HG03565 (cell line): ENCODE measurements around the gene ARHGEF1.
"Not testable (repeated sequence)": the region's sequence is repeated elsewhere in the genome, so short reads cannot be mapped to it uniquely, and the experiment has no call there.

Experiments used
- ATAC-seq: cut with Tn5 transposase; IDR thresholded peaks from one replicate; pipeline ENCODE4 v1.9.1; 2021; ENCODE audit warnings: mild to moderate bottlenecking, moderate library complexity; ENCODE audit not compliant: unreplicated experiment

The ARHGEF1 gene

DNA sequence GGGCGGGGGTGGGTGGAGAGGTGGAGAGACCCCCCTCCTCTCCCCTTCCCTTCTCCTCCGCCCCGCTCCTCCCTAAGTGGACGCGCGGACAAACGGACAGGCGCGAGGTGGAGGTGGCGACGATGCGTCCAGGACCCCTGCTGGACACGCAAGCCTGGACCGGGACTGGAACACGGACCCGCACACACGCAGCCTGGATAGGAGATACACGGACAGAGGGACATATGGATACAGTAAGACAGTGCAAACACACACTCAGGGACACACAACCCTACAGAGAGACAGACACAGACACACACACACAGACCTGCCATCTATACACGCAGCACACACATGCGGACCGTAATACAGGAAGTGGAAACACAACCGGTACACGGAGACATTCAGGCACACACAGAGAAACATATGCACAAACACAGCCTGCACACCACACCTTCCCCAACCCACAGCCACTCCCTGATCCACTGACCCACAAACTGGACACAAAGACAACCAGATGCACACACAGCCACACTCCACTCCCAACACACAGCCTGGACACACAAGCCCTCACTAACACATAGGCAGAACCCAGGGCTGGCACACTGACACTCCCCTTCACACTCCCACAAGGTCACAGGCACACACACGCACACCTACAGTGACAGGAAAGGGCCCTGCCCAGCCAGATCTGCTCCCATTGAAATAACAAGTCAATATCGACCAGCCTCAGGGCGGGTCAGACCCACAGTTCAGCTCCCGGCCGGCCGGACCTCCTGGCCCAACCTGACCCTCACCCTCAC is 46.0 kb downstream of the ARHGEF1 start:
- ATAC-seq = no peak

DNA sequence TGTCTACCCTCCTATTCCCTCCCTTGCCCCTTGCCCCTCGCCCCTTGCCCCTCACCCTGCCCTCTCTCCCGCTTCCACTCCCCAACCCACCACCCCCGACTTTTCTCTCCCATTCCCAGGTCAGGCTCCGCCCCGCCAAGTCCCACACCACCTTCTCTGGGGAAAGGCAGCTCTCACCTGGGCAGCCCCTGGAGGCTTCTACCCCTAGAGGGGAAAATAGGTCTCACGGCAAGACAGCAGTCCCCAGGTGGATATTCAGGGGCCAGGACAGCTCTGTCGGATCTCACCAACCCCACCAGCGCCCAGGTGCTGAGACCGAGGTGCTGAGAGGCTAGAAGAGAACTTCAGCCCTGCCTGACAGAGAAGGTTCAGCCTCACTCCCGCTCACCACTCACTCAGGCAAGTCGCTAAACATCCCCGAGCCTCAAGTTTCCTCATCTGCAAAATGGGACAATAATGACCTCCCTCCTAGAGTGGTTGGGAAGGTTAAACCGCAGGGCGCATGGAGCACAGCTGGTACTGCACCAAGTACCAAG is 46.6 kb downstream of the ARHGEF1 start:
- ATAC-seq = no peak

DNA sequence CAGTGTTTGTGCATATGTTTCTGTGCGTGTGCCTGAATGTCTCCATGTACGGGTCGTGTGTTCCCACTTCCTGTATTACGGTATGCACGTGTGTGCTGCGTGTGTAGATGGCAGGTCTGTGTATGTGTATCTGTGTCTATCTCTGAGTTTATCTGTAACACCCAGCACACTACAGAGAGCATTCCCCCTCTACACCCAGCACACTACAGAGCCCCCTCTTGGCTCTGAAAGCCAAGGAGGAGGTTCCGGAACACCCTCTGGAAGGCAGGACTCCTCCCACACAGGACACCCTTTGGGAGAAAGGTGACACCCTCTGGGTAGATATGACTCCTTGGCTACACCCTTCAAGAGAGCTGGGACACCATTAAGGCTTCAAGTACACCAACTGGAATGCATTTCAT is 47.3 kb downstream of the ARHGEF1 start:
- no peak for ATAC-seq

DNA sequence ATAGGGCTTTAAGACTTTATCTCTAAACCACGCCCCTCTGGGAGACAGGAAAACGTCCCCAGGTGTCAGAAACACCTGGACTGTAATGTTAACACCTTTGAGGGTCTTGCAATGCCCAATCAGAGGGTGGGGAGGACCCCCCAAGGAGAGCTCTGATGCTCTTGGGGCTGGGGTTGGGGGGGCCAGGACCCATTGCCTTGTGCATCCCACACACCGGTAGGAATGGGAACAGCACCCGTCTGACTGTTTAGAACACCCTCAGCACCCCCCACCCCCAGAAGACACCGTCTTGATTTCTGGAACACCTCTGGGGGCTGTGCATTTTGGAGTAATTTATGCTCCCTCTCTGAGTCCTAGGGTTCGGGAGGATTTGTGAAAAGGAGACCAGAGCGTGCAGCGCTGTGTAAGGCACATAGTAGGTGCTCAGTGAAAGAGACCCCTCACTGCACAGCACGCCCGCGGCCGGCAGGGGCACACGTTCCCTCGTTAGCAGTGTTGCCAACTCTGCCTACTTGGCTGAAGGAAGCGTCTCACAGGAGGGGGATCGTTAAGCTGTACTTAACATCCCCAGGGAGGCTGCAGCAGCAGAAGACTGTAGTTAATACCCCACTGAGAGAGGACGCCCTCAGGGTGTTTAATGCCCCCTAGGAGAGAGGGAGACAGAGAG is 48.1 kb downstream of the ARHGEF1 start:
- no peak for ATAC-seq

DNA sequence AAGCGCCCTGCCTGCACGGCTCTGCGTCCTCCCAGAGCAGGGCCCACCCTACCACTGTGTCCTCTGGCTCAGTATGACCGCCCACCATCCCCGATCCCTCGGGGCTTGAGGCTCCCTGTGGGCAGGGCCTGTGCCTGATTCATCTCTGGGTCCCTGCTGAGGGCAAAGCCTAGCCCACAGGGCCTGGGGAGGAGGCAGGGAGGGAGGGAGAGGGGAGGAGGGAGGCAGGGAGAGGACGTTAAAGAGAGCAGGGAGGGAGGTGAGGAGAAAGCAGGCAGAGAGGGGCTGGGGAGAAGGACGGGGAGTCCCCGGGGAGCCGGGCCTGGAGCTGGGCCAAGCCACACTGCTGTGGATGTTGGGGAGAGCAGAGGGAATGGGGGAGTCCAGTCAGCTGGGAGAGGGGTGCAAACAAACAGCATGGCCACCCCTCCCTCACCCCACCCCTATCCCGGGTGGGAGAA is 49.3 kb downstream of the ARHGEF1 start:
- ATAC-seq = no peak

DNA sequence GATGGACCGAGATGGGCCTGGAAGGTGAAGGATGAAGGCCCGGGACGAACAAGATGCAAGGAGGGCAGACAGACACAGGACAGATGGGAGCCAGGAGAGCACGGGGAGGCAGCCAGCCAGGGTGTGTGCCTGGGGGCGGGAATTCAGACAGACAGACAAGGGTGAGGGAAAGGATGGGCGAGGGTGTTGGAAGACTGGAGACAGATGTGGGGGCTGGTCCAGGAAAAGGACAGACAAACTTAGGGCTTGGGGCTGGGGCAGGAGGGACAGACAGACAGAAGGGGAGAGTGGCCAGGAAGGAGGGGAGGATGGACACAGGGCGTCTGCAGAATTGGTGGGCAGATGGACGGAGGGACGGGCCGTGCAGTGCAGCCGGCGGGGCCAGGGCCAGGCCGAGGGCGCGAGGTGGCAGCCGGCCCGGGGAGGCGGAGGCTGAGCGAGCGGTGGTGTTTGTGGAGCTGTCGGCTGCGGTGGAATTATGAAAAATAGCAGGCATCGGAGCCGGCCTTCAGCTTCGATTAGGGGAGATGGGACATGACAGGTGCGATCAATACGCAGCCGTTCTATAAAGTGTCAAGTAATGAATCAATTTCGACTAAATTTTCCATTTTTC is 49.8 kb downstream of the ARHGEF1 start:
- no peak for ATAC-seq

DNA sequence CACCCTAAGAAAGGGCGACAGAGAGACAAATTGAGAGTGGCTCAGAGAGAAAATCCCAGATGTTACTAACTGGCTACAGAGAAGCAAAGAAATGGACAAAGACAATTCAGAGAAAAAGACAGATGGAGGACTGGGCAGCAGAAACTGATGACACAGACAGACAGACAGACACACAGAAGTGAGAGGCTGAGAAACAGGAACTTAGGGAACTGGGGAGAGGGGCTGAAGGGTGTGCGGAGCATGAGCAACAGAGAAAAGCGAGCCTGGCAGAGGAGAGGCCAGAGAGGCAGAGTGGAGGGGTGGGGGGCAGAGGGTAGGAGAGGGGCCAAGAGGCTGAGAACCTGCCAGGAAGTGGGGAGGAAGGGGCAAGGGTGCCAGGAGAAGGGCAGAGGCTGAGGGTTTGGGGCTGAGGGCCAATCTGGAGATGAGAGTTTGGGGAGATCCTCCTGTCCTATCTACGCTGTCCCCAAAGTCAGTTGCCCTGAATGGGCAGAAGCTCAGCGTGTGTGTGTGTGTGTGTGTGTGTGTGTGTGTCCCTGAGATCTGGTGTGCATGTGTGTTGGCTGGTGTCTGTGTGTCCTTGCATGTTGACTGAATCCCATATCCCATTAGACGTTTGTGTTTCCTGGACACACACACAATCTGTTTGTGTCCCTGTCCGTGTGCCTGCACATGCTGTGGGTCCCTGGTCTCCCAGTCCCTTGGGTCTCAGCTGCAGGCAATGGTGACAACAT is 50.9 kb downstream of the ARHGEF1 start:
- no peak for ATAC-seq

DNA sequence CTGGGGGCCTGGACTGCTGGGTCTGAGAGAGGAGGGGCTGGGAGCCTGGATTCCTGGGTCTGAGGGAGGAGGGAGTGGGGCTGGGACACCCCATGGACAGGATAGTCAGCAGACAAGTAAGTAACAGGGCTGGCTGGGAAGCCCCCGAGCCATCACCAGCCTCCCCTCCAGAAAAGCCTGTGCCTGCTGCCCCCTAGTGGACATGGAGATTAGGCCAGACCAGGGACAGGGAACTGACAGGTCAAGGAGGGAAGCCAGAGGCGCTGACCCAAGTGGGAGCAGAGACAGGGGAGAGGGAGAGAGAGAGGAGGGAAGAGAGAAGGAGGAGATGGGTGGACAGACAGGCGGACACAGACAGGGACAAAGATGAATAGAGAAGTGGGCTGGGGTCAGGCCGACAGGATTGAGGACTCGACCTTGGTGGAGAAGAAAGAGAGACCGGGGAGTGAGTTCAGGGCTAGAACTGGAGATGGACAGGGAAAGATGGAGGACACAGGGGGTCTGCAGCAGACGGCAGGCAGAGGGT is 51.9 kb downstream of the ARHGEF1 start:
- no peak for ATAC-seq

DNA sequence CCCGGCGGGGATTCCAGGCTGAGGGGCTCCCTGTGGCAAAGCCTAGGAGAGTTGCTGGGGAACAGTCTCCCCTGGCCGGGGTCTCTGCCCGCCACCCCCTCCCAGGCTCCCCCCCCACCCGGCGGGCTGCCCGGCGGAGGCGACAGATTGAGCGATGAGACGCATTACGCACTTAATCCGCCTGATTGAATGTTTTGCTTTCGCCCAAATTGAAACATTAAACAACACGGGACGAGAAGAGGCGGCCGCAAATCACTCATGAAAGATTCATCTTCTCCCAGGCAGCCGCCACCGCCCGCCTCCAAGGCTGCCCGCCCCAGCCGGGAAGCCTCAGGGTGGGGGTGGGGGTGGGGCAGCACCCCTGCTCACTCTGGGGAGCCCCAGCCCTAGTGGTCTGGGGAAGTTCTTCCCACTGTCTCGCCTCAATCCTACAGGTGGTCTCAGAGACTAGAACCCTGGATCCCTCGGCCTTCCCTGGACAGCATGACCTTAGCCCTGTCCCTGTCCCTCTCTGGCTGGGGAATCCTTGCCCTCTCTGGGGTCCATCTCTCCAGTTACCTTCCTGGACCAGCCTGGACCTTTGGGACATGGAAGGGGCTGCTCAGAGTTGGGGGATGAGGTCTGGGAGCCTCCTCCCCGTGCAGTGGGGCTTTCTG is 52.9 kb downstream of the ARHGEF1 start:
- ATAC-seq = no peak

DNA sequence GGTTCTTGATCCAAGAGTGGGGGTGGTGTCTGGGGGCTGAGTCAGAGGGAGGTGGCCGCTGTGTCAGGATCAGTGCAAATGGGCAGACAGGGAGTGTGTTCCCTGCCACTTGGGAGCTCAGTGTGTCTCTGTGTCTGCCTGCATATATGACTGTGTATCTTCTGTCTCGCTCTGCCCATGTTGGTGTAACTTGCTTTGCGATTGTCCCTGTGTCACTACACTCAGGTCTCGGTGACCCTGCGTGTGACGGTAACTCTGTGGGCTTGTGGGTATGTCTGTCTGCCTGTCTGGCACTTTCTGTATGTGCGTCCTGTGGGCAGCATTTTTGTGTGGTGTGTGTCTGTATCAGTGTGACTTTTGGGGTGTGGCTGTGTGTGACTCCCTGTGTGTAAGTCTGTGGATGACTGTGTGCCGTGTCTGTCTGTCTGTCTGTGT is 53.4 kb downstream of the ARHGEF1 start:
- ATAC-seq = no peak

DNA sequence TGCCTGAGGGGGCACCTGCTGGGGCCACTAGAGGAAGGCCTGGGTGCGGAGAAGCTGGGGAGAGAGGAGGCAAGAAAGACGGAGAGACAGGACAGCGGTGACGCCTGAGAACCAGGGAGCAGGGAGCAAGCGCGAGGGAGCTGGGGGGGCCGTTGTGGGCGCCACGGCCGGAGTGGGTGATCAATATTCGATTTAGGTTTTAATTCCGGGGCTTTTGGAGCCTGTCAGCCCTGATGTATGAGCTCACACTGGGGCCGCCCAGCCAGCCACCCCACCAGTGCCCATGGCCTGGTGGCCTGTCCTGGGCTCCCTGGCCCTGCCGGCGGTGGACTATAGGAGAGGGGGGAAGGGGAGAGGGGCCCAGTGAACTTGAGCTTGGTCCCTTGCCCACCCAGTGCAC is 54.0 kb downstream of the ARHGEF1 start:
- no peak for ATAC-seq

DNA sequence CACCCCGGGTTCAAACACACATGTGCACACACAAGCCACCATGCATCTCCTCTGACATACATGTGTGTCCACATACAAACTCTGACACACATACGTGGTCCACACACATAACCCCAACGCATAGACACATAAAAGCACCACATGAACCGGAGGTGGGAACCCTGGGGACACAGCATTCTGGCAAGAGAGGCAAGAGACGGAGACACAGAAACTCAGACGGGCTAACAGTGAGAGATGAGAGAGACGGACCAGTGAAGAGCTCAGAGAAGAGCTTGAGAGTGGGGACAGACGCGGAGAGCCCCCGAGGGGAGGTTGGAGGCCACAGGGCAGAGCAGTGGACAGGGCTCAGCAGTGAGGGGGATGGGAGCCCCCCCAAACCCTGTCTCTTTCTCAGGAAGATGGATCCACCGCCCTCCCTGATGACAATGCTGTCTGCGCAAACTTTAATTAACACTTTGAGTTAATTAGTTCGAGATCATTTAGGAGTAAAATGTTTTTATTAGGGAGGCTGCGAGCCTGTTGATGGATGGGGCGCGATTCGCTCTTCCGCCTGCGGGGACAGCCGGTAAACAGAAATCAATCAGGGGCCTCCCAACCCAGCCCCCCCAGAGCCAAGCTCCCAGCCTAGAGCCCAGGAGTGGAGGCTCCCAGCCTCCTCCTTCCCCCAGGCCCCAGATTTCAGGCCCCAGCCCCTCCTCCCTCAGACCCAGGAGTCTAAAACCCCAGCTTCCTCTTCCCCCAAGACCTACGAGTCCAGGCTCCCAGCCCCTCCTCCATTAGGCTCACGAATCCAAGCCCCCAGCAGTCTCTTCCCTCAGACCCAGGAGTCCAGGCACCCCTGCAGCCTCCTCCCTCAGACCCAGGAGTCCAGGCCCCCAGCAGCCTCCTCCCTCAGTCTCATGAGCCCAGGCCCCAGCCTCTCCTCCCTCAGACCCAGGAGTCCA is 54.8 kb downstream of the ARHGEF1 start:
- no peak for ATAC-seq

DNA sequence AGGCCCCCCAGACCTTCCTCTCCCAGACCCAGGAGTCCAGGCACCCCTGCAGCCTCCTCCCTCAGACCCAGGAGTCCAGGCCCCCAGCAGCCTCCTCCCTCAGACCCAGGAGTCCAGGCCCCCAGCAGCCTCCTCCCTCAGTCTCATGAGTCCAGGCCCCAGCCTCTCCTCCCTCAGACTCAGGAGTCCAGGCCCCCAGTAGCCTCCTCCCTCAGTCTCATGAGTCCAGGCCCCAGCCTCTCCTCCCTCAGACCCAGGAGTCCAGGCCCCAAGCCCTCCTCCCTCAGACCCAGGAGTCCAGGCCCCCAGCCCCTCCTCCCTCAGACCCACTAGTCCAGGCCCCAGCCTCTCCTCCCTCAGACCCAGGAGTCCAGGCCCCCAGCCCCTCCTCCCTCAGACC is 56.2 kb downstream of the ARHGEF1 start:
- not testable (repeated sequence) for ATAC-seq

DNA sequence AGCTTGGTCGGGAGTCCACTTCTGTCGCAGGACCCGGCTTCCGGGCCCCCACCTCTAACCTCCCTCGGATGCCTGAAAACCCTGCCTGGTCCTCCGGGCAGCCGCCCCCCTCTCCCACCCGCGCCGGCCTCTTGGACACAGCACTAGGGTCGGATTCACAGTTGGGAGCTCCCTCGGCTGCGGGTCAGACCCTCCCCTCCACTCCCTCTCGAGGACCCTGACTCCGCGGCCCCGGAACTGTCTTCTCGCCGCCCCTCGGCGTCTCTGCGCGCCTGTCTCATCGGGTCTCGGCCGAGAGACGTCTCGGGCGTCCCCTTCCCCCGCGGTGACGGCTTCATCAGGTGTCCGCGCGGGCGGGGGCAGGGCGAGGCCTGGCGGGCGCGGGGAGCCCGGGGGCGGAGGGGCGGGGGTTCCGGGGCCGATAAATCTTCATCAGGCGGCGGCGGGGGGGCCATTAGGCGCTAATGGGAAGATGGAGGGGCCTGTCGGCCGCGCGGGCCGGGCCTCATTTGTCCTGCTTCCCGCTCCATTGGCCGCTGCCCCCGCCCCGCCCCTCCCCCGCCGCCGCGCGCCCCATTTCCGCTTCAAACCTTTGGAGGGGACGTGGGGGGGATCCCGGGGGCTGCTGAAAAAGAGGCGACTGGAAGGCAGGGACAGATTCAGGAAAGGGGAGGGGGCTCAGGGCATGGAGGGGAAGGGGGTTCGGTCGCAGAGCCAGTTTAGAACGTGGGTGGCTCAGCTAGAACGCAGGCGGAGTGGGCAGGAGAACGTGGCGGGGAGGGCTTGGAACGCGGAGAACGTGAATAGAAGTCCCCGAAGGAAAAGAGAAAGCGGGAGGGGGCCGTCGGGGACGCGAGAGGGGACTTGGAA is 57.1 kb downstream of the ARHGEF1 start:
- no peak for ATAC-seq

DNA sequence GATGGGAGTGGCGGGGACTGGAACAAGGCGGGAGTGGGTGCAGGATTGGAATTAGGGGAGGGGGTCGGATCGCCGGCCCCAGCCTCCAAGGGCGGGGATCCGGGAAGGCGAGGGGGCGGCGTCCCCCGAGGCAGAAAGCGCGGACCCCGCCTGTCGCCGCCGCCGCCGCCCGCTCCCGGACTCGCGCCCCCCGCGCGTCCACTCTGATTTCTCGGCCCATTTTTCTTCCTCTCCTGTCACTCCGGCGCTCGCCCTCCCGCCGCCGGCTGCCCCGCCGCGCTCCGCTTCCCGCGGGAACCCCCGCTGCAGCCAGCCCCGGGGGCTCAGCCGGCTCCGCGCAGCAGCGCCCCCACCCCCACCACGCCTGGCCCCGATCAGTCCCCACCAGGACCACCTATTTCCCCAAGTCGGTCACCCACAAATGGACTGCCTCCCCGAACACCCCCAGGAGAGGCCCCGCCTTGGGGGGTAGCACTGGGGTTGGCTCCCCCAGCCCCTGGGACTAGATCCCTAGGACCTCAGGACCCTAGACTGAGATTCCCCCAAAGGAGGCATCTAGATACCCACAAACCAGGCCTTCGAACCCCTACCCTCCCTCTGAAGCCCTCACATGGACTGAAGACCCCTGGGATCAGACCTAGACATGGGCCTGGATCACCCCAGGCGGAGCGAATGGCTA is 57.9 kb downstream of the ARHGEF1 start:
- ATAC-seq = no peak

DNA sequence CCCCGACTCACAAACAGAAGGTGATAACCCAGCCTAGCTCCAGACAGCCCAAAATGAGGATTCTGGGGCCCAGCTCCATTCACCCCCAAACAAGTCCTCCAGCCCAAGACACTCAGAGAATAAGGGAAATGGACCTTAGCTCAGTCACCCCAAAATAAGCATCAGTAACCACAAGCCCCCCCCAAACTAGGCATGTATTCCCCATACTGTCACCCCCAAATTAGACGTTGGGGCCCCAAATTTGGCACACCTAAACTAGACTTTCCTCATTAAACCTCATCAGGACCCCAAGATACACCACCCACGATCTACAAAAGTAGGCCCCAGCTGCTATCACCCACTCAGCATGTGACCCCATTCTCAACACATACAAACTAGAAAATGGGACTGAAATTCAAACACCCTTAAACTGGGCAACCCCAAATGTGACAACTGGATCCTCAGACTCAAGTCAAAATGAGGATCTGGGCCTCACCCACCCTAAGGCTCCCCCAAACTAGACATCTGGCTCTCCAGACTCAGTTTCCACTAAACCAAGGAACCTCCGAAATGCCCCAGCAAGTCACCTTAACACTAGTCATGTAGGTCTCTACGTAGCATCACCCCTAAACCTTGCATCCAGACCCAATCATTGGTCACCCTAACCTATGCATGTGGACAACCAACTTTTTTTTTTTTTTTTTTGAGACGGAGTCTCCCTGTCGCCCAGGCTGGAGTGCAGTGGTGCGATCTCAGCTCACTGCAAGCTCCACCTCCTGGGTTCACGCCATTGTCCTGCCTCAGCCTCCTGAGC is 58.6 kb downstream of the ARHGEF1 start:
- ATAC-seq = no peak

DNA sequence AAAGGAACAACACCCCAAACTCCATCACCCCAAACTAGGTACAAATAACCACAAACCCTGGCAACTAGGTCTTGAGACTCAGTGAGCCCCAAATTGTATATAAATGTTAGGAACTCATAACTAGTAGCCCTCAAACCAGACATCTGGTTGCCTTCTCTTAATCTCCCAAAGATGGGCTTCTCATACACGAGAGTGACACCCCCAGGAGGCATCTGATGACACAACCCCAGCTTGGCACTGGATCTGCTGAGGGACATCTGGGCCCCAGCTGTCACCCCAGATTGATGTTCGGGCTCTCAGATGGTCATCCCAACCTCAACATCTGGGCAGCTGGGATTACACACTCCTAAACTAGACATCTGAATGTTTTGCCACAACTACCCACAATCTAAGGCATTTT is 61.4 kb downstream of the ARHGEF1 start:
- ATAC-seq = no peak
